CD4-positive, alpha-beta T cell (primary cell): ENCODE data around the gene ZNF813. TPM values are rescaled to one million over a fixed set of nuclear protein-coding genes. Genes with fewer than 3 reads are reported as not detected.

Experiments
- ATAC-seq: fragments of 200-7000 bp; cut with Tn5 transposase; one replicate; pipeline ENCODE4 v1.10.0; 2022; ENCODE audit warnings: mild to moderate bottlenecking; ENCODE audit not compliant: poor library complexity
- CTCF ChIA-PET: fragments of 350-600 bp; sonication (Branson Sonifier 250); formaldehyde crosslinking; loops from one replicate; lab custom pipeline; 2021; ENCODE audit warnings: antibody characterized with exemption, inconsistent platforms; lab: Charles Lee
- POLR2A ChIA-PET: fragments of 350-600 bp; sonication (Branson Sonifier 250); formaldehyde crosslinking; loops from one replicate; lab custom pipeline; 2021; ENCODE audit warnings: antibody characterized with exemption, inconsistent platforms; lab: Charles Lee
- DNase-seq, 14 experiments: peaks; one replicate each; pipeline ENCODE4 v3.0.0-alpha.2; 2013 to 2020; ENCODE audit warnings: mixed read lengths in 2 of 14
- H3K27ac ChIP-seq, 2 donors: one replicate each; pipeline versions ENCODE4 v1.5.1 to v1.7.0; 2013; ENCODE audit warnings: low read length in 2 of 2, low read depth in 1 of 2, mild to moderate bottlenecking in 1 of 2
- H3K27me3 ChIP-seq, 2 experiments: 1 replicate in 1 of 2; 2 replicates in 1 of 2; pipeline versions ENCODE4 v1.6.1 to v1.7.0; 2013; ENCODE audit warnings: low read length in 2 of 2, control low read depth in 1 of 2, mild to moderate bottlenecking in 1 of 2, moderate library complexity in 1 of 2; ENCODE audit not compliant: insufficient read depth in 2 of 2, control insufficient read depth in 1 of 2
- H3K36me3 ChIP-seq: one replicate; pipeline ENCODE4 v1.6.1; 2013; ENCODE audit warnings: low read length, control low read depth; ENCODE audit not compliant: insufficient read depth
- H3K4me1 ChIP-seq: one replicate; pipeline ENCODE4 v1.6.1; 2013; ENCODE audit warnings: low read length, control low read depth; ENCODE audit not compliant: insufficient read depth
- H3K4me3 ChIP-seq: one replicate; pipeline ENCODE4 v1.5.1; 2013; ENCODE audit warnings: mild to moderate bottlenecking, low read length, moderate library complexity
- H3K9me3 ChIP-seq, 2 experiments: 1 replicate in 1 of 2; 2 replicates in 1 of 2; pipeline versions ENCODE4 v1.6.1 to v1.7.0; 2013; ENCODE audit warnings: low read length in 2 of 2, mild to moderate bottlenecking in 2 of 2, control low read depth in 1 of 2, moderate library complexity in 1 of 2; ENCODE audit not compliant: control insufficient read depth in 1 of 2, insufficient read depth in 1 of 2
- H3K27ac Mint-ChIP-seq: one replicate; pipeline ENCODE4 v1.8.0; 2020; ENCODE audit warnings: mixed read lengths
- H3K27me3 Mint-ChIP-seq: one replicate; pipeline ENCODE4 v1.8.0; 2021; ENCODE audit warnings: mixed read lengths
- H3K36me3 Mint-ChIP-seq: one replicate; pipeline ENCODE4 v1.8.0; 2021; ENCODE audit warnings: low read depth, mixed read lengths
- H3K4me1 Mint-ChIP-seq: one replicate; pipeline ENCODE4 v1.8.0; 2021; ENCODE audit warnings: low read depth, mixed read lengths
- H3K4me3 Mint-ChIP-seq: one replicate; pipeline ENCODE4 v1.8.0; 2020; ENCODE audit warnings: mild to moderate bottlenecking, mixed read lengths
- H3K9me3 Mint-ChIP-seq: one replicate; pipeline ENCODE4 v1.8.0; 2020; ENCODE audit warnings: mixed read lengths
- intact Hi-C, 2 experiments: fragments of 100-400 bp; cut with DNase I in 1 of 2; cut with micrococcal nuclease in 1 of 2; formaldehyde crosslinking; loops; one replicate each; pipeline versions ENCODE4 v1.15.1 to v1.9.0; 2023 to 2025; cut with DNase I, micrococcal nuclease
- total RNA-seq, 174 experiments: library from RNA in 2 of 174; stranded (reverse) in 2 of 174; gene quantifications; one replicate each; pipeline ENCODE4 v1.2.3 and lab custom pipeline; 2021 to 2026
- TF ChIP-seq, protein P1 (sequence below): fragments of 200-600 bp; IDR thresholded peaks from one replicate; pipeline ENCODE4 v1.8.0; 2022; ENCODE audit warnings: antibody characterized with exemption, mild to moderate bottlenecking

ZNF813 gene
- total RNA-seq, 2 experiments from 2014 or later: 2.0 to 2.7 TPM

DNA sequence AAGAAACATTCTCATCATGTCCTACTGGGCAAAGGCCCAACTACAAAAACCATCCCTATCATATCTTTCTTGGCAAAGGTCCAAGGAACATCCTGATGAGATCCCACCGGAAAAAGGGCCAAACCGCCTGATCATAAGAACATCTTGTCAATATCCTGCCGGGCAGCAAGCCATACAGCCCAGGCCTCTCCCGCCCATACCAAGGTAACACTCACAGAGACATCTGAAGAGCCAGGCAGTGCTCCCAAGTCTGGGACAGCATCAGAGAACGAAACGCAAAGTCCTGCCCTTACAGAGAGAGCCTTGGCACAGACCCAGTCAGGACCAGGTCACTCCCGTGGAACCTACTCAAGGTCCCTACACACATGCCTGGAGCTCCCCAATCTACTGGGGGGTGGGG, 51.9 kb downstream of the ZNF813 start:
- H3K27ac Mint-ChIP-seq: peak overlapping the region; percentile 14
- POLR2A ChIA-PET: no interaction called here
- Histone ChIP-seq H3K4me3 (no peak overlapping the region), H3K27ac (no peak overlapping the region), H3K4me1 (peaks cover 18% of the 10 kb centered on the region), H3K36me3 (no peaks in the 10 kb centered on the region), H3K27me3 (no peaks in the 10 kb centered on the region), H3K9me3 (peaks cover 9 to 28% of the 10 kb centered on the region in 2 experiments)
- peak overlapping the region; percentile 49 for H3K4me3 Mint-ChIP-seq
- no peaks in the 10 kb centered on the region for H3K27me3 Mint-ChIP-seq
- no peak for DNase-seq
- H3K9me3 Mint-ChIP-seq: peaks cover 9% of the 10 kb centered on the region
- intact Hi-C loops: loop anchor here in 1 of 2 experiments (5.0 to 10.0 kb wide), 2 partner anchors 52 to 415 kb away; partner anchors contain the start of genes ZNF160 and ZNF813
- CTCF ChIA-PET: no interaction called here
- peaks cover 38% of the 10 kb centered on the region for H3K36me3 Mint-ChIP-seq
- TF ChIP-seq, protein P1, sequence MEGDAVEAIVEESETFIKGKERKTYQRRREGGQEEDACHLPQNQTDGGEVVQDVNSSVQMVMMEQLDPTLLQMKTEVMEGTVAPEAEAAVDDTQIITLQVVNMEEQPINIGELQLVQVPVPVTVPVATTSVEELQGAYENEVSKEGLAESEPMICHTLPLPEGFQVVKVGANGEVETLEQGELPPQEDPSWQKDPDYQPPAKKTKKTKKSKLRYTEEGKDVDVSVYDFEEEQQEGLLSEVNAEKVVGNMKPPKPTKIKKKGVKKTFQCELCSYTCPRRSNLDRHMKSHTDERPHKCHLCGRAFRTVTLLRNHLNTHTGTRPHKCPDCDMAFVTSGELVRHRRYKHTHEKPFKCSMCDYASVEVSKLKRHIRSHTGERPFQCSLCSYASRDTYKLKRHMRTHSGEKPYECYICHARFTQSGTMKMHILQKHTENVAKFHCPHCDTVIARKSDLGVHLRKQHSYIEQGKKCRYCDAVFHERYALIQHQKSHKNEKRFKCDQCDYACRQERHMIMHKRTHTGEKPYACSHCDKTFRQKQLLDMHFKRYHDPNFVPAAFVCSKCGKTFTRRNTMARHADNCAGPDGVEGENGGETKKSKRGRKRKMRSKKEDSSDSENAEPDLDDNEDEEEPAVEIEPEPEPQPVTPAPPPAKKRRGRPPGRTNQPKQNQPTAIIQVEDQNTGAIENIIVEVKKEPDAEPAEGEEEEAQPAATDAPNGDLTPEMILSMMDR: no peak
- H3K4me1 Mint-ChIP-seq: peaks cover 20% of the 10 kb centered on the region
- no peak for ATAC-seq

DNA sequence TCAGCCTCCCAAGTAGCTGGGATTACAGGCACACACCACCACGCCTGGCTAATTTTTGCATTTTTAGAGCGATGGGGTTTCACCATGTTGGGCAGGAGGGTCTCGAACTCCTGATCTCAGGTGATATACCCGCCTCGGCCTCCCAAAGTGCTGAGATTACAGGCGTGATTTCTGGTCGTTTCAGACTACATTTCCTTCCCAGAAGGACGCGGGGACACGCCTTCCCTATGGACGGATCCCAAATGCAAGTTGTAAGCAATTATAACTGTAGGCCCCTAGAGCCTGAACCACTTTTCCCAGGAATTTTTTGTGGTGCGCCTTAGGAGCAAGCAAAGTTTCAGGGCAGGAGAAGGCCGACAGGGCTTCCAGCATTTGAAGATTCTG, 52.6 kb downstream of the ZNF813 start:
- ATAC-seq (no peak), DNase-seq (peak in 1 of 14 experiments; percentile 9)
- peak overlapping the region; percentile 92 for H3K4me3 Mint-ChIP-seq
- TF ChIP-seq, protein P1: no peak
- peaks cover 20% of the 10 kb centered on the region for H3K4me1 Mint-ChIP-seq
- ChIA-PET POLR2A (interaction anchor here (0.9 to 1.6 kb wide), 12 partner anchors 16 to 1512 kb away, joined by 3 to 21 read pairs (median 4); partner anchors contain the start of genes PPP2R1A, ZNF331, ZNF432 and ZNF615), CTCF (interaction anchor here (1.0 kb wide), 1 partner anchor 273 kb away, joined by 3 read pairs; no protein-coding TSS in a partner anchor)
- Histone ChIP-seq H3K4me3 (peak overlapping the region; percentile 91), H3K27me3 (no peaks in the 10 kb centered on the region), H3K36me3 (no peaks in the 10 kb centered on the region), H3K4me1 (peaks cover 18% of the 10 kb centered on the region), H3K27ac (peak overlapping the region; percentile 66 to 77), H3K9me3 (peaks cover 9 to 26% of the 10 kb centered on the region in 2 experiments)
- peaks cover 9% of the 10 kb centered on the region for H3K9me3 Mint-ChIP-seq
- intact Hi-C loops: loop anchor here (1.0 to 10.0 kb wide), 5 partner anchors 17 to 585 kb away; partner anchors contain the start of genes NDUFA3 (in 1 of the 2), OSCAR (in 1 of the 2), ZNF761 (in 1 of the 2) and ZNF813 (in 1 of the 2)
- peaks cover 41% of the 10 kb centered on the region for H3K36me3 Mint-ChIP-seq
- no peaks in the 10 kb centered on the region for H3K27me3 Mint-ChIP-seq
- peak overlapping the region; percentile 92 for H3K27ac Mint-ChIP-seq

DNA sequence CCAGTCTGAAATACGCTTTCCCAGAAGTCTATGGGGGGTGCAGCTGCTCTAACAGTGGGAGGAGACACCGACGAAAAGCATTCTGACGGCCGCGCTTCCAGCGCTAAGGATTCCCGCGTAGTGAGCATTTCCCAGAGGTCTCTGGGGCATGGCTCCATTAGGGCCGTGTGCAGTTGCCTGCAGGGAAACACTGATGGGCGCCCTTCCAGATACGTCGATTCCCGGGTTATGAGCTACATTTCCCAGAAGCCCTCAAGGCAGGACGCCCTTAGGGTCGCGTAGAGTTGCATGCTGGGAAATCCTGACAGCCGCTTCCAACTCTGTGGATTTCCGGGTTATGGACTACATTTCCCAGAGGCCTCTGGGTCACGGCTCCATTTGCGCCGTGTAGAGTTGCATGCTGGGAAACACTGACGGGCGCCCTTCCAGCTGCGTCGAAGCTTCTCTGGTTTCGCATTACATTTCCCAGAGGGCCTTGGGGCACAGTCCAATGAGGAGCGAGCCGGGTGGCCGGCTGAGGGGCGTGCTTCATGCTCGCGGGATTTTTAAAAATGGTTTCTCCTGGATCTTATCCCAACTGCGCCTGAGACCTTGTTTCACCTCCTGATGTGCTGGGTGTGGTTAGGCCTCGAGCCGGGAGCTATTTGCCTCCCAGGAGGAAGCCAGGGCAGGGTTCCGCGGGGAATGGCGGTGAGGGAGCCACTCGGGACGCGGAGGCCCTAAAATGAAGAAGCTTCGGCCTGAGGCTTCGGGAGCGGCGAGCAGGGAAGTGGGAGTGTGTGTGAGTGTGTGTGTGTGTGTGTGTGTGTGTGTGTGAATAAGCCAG, 53.2 kb downstream of the ZNF813 start:
- Mint-ChIP-seq H3K9me3 (peaks cover 9% of the 10 kb centered on the region), H3K36me3 (peaks cover 47% of the 10 kb centered on the region), H3K4me3 (peak overlapping the region; percentile 92), H3K27me3 (no peaks in the 10 kb centered on the region), H3K4me1 (peaks cover 20% of the 10 kb centered on the region), H3K27ac (peak overlapping the region; percentile 92)
- Histone ChIP-seq H3K9me3 (peaks cover 12 to 26% of the 10 kb centered on the region in 2 experiments), H3K27me3 (no peaks in the 10 kb centered on the region), H3K36me3 (no peaks in the 10 kb centered on the region), H3K4me1 (peaks cover 18% of the 10 kb centered on the region), H3K4me3 (peak overlapping the region; percentile 91), H3K27ac (peak overlapping the region; percentile 66 to 77)
- ATAC-seq (peak; percentile 99), DNase-seq (peak; percentile 79 to 96 (median 84))
- intact Hi-C loops: loop anchor here (1.0 to 10.0 kb wide), 5 partner anchors 16 to 584 kb away; partner anchors contain the start of genes NDUFA3 (in 1 of the 2), OSCAR (in 1 of the 2), ZNF761 (in 1 of the 2) and ZNF813 (in 1 of the 2)
- CTCF ChIA-PET: interaction anchor here (1.0 kb wide), 1 partner anchor 272 kb away, joined by 3 read pairs; no protein-coding TSS in a partner anchor
- POLR2A ChIA-PET: interaction anchor here (0.5 to 1.6 kb wide), 15 partner anchors 15 to 1636 kb away, joined by 3 to 21 read pairs (median 4); partner anchors contain the start of genes PPP2R1A, ZNF331, ZNF432 and ZNF615
- TF ChIP-seq, protein P1: no peak
